SK-N-SH (cell line): ENCODE measurements around the gene ACKR3. TPM values are rescaled to one million over a fixed set of nuclear protein-coding genes. Genes with fewer than 3 reads are reported as not detected.

ENCODE experiments used
- CTCF ChIA-PET: fragments of 300-600, 350-600 bp; formaldehyde crosslinking; extraction: SDS; loops from one replicate; lab custom pipeline; 2021; lab: Yijun Ruan, JAX
- POLR2A ChIA-PET: fragments of 350-600 bp; sonication (Branson Sonifier 250); formaldehyde crosslinking; extraction: SDS; loops from one replicate; lab custom pipeline; 2020; ENCODE audit warnings: antibody characterized with exemption, inconsistent platforms; lab: Yijun Ruan, JAX
- DNase-seq: peaks from one replicate; pipeline ENCODE4 v3.0.0; 2012
- H2AFZ ChIP-seq: fragments of 200-600 bp; sonication (generic); 2 replicates; pipeline ENCODE4 v1.8.1; 2016; ENCODE audit warnings: antibody characterized with exemption, mild to moderate bottlenecking, low read depth
- H3F3A ChIP-seq: fragments of 200-600 bp; sonication (generic); replicated peaks from 2 replicates; pipeline ENCODE3; 2016; ENCODE audit warnings: antibody characterized with exemption, mild to moderate bottlenecking; ENCODE audit not compliant: insufficient read depth
- H3K27ac ChIP-seq, 2 experiments: fragments of 200-500 bp in 1 of 2; fragments of 200-600 bp in 1 of 2; sonication (Bioruptor generic) in 1 of 2; sonication (generic), shearing (Covaris generic) in 1 of 2; 2 replicates each; pipeline versions ENCODE4 v1.5.1 to v1.6.1; 2014 to 2016; ENCODE audit warnings: low read depth in 2 of 2, inconsistent platforms in 1 of 2, low read length in 1 of 2, mild to moderate bottlenecking in 1 of 2, mixed read lengths in 1 of 2
- H3K27me3 ChIP-seq: fragments of 200-600 bp; sonication (generic), shearing (Covaris generic); 2 replicates; pipeline ENCODE4 v1.6.1; 2016; ENCODE audit warnings: mixed run types; ENCODE audit not compliant: insufficient read depth
- H3K36me3 ChIP-seq, 2 experiments: fragments of 200-500 bp in 1 of 2; fragments of 200-600 bp in 1 of 2; sonication (Bioruptor generic) in 1 of 2; sonication (generic) in 1 of 2; replicated peaks in 1 of 2; 2 replicates each; pipeline versions ENCODE3 to v1.5.1; 2014 to 2016; ENCODE audit warnings: low read length in 1 of 2, mild to moderate bottlenecking in 1 of 2; ENCODE audit not compliant: insufficient read depth in 2 of 2, control insufficient read depth in 1 of 2
- H3K4me1 ChIP-seq, 2 experiments: fragments of 200-500 bp in 1 of 2; fragments of 200-600 bp in 1 of 2; sonication (Bioruptor generic) in 1 of 2; sonication (generic), shearing (Covaris generic) in 1 of 2; 2 replicates each; pipeline versions ENCODE4 v1.5.1 to v1.6.1; 2014 to 2016; ENCODE audit warnings: low read depth in 1 of 2, low read length in 1 of 2, mixed run types in 1 of 2; ENCODE audit not compliant: insufficient read depth in 2 of 2, control insufficient read depth in 1 of 2
- H3K4me2 ChIP-seq: fragments of 200-600 bp; sonication (generic), shearing (Covaris generic); 2 replicates; pipeline ENCODE4 v1.6.1; 2017; ENCODE audit warnings: mixed run types
- H3K4me3 ChIP-seq, 2 experiments: fragments of 200-500 bp in 1 of 2; fragments of 200-600 bp in 1 of 2; sonication (Bioruptor generic) in 1 of 2; sonication (generic), shearing (Covaris generic) in 1 of 2; 2 replicates each; pipeline versions ENCODE4 v1.5.1 to v1.8.1; 2014 to 2016; ENCODE audit warnings: low read depth in 2 of 2, inconsistent platforms in 1 of 2, low read length in 1 of 2, mild to moderate bottlenecking in 1 of 2, mixed read lengths in 1 of 2, moderate library complexity in 1 of 2
- H3K79me2 ChIP-seq: fragments of 200-600 bp; sonication (generic); 2 replicates; pipeline ENCODE4 v1.8.1; 2017; ENCODE audit warnings: mild to moderate bottlenecking; ENCODE audit not compliant: insufficient read depth
- H3K9ac ChIP-seq: fragments of 200-600 bp; sonication (generic); 2 replicates; pipeline ENCODE4 v1.6.1; 2017; ENCODE audit warnings: mixed run types
- H3K9me2 ChIP-seq: fragments of 200-600 bp; sonication (generic); 2 replicates; pipeline ENCODE4 v1.6.1; 2017; ENCODE audit warnings: mixed run types
- H3K9me3 ChIP-seq: fragments of 200-600 bp; sonication (generic); 2 replicates; pipeline ENCODE4 v1.6.1; 2017; ENCODE audit warnings: mixed run types, mild to moderate bottlenecking, moderate library complexity
- H4K20me1 ChIP-seq: fragments of 200-600 bp; sonication (generic); 2 replicates; pipeline ENCODE4 v1.6.1; 2017; ENCODE audit warnings: mild to moderate bottlenecking, mixed run types; ENCODE audit not compliant: insufficient read depth
- CTCF ChIP-seq: fragments of 200-600 bp; sonication (generic); IDR thresholded peaks from 2 replicates; pipeline ENCODE4 v1.6.1; 2017; ENCODE audit warnings: antibody characterized with exemption, mild to moderate bottlenecking, moderate library complexity
- EP300 ChIP-seq, 2 experiments: IDR thresholded peaks; 2 replicates each; pipeline versions ENCODE4 v1.4.0 to v1.6.1; 2012; ENCODE audit warnings: borderline replicate concordance in 1 of 2, low read depth in 1 of 2, low read length in 1 of 2
- EZH2phosphoT487 ChIP-seq: fragments of 200-600 bp; sonication (generic); IDR thresholded peaks from 2 replicates; pipeline ENCODE4 v1.6.1; 2017; ENCODE audit warnings: low read depth, mixed run types, mild to moderate bottlenecking, antibody characterized with exemption, moderate library complexity, borderline replicate concordance
- IRF3 ChIP-seq: fragments of 150-350 bp; IDR thresholded peaks from 2 replicates; pipeline ENCODE4 v1.6.1; 2016; ENCODE audit warnings: mild to moderate bottlenecking, low read depth, low read length
- JUND ChIP-seq: IDR thresholded peaks from 2 replicates; pipeline ENCODE4 v1.4.0; 2012
- MAX ChIP-seq: IDR thresholded peaks from 2 replicates; pipeline ENCODE4 v1.4.0; 2012; ENCODE audit warnings: low read depth
- MXI1 ChIP-seq: IDR thresholded peaks from 2 replicates; pipeline ENCODE4 v1.6.1; 2012; ENCODE audit warnings: mild to moderate bottlenecking, low read depth, low read length, improper control_type of control experiment
- NRF1 ChIP-seq: IDR thresholded peaks from 2 replicates; pipeline ENCODE4 v1.6.1; 2012; ENCODE audit warnings: low read depth, mild to moderate bottlenecking, low read length
- RAD21 ChIP-seq: IDR thresholded peaks from 2 replicates; pipeline ENCODE4 v1.6.1; 2012; ENCODE audit warnings: mild to moderate bottlenecking, low read length
- RCOR1 ChIP-seq: fragments of 150-350 bp; IDR thresholded peaks from 2 replicates; pipeline ENCODE4 v1.6.1; 2017; ENCODE audit warnings: antibody characterized with exemption, low read length
- SIN3A ChIP-seq: IDR thresholded peaks from 2 replicates; pipeline ENCODE4 v1.6.1; 2012; ENCODE audit warnings: low read depth, mild to moderate bottlenecking, low read length, moderate library complexity, borderline replicate concordance
- TCF12 ChIP-seq: IDR thresholded peaks from 2 replicates; pipeline ENCODE4 v1.4.0; 2012
- USF2 ChIP-seq: fragments of 150-350 bp; IDR thresholded peaks from 2 replicates; pipeline ENCODE4 v1.6.1; 2017; ENCODE audit warnings: antibody characterized with exemption, low read length, low read depth, borderline replicate concordance
- WGBS: methylation state at CpG from one replicate; pipeline ENCODE4 v1.1.6; 2017; ENCODE audit warnings: low lambda C conversion rate; 5-methylcytosine and 5-hydroxymethylcytosine counted together
- polyA plus RNA-seq, 3 experiments: library from polyadenylated mRNA; depleted of rRNA; stranded (reverse); fragments of >200 nt; gene quantifications; 2 replicates each; pipeline ENCODE4 v1.2.3, GENCODE V29; 2012
- TF ChIP-seq, protein P1 (sequence below): IDR thresholded peaks from 2 replicates; pipeline ENCODE4 v1.6.1; 2012; ENCODE audit warnings: mild to moderate bottlenecking, low read depth, low read length, moderate library complexity
- TF ChIP-seq, protein P2 (sequence below): IDR thresholded peaks from 2 replicates; pipeline ENCODE4; 2012

Gene ACKR3
- polyA plus RNA-seq, 1 of the 3 experiments (the other 2 are of a cell fraction) = not detected

GRCh38 chr2:236546561-236547002 lies 23.0 kb upstream of the ACKR3 start:
- Histone ChIP-seq H3K4me2 (no peak overlapping the region), H3K9me3 (no peaks in the 10 kb centered on the region), H4K20me1 (no peaks in the 10 kb centered on the region), H2AFZ (no peak overlapping the region), H3K36me3 (no peaks in the 10 kb centered on the region), H3K27ac (no peak overlapping the region), H3K27me3 (peaks cover 5% of the 10 kb centered on the region; the same call in 1 of the 2 replicates), H3K9ac (no peak overlapping the region), H3K4me3 (no peak overlapping the region), H3K4me1 (no peaks in the 10 kb centered on the region), H3F3A (no peaks in the 10 kb centered on the region), H3K79me2 (no peaks in the 10 kb centered on the region), H3K9me2 (no peaks in the 10 kb centered on the region)
- DNase-seq = no peak
- POLR2A ChIA-PET = no interaction called here
- CTCF ChIA-PET = no interaction called here
- TF ChIP-seq RCOR1 (no peak), EZH2phosphoT487 (no peak), SIN3A (no peak), NRF1 (no peak), CTCF (no peak), USF2 (no peak), TCF12 (no peak), MAX (no peak), RAD21 (no peak), MXI1 (no peak), JUND (no peak), IRF3 (no peak), EP300 (IDR thresholded peaks at IDR 0.05; ENCODE audit: borderline replicate concordance in 1 of 2, low read depth in 1 of 2, low read length in 1 of 2) (no peak)
- TF ChIP-seq, protein P1, sequence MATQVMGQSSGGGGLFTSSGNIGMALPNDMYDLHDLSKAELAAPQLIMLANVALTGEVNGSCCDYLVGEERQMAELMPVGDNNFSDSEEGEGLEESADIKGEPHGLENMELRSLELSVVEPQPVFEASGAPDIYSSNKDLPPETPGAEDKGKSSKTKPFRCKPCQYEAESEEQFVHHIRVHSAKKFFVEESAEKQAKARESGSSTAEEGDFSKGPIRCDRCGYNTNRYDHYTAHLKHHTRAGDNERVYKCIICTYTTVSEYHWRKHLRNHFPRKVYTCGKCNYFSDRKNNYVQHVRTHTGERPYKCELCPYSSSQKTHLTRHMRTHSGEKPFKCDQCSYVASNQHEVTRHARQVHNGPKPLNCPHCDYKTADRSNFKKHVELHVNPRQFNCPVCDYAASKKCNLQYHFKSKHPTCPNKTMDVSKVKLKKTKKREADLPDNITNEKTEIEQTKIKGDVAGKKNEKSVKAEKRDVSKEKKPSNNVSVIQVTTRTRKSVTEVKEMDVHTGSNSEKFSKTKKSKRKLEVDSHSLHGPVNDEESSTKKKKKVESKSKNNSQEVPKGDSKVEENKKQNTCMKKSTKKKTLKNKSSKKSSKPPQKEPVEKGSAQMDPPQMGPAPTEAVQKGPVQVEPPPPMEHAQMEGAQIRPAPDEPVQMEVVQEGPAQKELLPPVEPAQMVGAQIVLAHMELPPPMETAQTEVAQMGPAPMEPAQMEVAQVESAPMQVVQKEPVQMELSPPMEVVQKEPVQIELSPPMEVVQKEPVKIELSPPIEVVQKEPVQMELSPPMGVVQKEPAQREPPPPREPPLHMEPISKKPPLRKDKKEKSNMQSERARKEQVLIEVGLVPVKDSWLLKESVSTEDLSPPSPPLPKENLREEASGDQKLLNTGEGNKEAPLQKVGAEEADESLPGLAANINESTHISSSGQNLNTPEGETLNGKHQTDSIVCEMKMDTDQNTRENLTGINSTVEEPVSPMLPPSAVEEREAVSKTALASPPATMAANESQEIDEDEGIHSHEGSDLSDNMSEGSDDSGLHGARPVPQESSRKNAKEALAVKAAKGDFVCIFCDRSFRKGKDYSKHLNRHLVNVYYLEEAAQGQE = no peak
- TF ChIP-seq, protein P2, sequence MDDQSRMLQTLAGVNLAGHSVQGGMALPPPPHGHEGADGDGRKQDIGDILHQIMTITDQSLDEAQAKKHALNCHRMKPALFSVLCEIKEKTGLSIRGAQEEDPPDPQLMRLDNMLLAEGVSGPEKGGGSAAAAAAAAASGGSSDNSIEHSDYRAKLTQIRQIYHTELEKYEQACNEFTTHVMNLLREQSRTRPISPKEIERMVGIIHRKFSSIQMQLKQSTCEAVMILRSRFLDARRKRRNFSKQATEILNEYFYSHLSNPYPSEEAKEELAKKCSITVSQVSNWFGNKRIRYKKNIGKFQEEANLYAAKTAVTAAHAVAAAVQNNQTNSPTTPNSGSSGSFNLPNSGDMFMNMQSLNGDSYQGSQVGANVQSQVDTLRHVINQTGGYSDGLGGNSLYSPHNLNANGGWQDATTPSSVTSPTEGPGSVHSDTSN = no peak
- WGBS = 15% methylated on average over 6 of the region's 7 CpGs
